Measurements from ENCODE around the gene TESMIN.

The TESMIN gene

DNA sequence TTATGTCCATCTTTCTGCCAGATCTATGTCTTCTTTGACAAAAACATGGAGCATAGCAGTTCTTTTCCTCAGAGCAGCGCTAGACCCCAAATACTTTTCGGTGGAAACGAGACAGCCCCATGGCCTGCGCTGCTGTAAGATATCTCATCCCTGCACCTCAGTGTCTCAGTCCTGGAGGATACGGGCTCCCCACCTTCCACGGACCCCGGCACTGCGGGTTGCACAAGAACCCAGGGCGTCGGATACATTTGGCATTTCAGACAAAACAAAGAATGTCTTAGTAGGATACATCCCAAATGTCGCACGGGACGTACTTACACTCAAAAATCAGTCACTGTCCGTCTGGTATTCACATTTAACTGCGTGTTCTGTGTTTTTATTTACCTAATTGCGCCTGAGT, 76.9 kb downstream of the TESMIN start:
- TF ChIP-seq, protein P1, sequence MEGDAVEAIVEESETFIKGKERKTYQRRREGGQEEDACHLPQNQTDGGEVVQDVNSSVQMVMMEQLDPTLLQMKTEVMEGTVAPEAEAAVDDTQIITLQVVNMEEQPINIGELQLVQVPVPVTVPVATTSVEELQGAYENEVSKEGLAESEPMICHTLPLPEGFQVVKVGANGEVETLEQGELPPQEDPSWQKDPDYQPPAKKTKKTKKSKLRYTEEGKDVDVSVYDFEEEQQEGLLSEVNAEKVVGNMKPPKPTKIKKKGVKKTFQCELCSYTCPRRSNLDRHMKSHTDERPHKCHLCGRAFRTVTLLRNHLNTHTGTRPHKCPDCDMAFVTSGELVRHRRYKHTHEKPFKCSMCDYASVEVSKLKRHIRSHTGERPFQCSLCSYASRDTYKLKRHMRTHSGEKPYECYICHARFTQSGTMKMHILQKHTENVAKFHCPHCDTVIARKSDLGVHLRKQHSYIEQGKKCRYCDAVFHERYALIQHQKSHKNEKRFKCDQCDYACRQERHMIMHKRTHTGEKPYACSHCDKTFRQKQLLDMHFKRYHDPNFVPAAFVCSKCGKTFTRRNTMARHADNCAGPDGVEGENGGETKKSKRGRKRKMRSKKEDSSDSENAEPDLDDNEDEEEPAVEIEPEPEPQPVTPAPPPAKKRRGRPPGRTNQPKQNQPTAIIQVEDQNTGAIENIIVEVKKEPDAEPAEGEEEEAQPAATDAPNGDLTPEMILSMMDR (IDR thresholded peaks at IDR 0.05; ENCODE audit: insufficient read depth, low read depth, low read length, missing control alignments), result no peak
- H3K4me3 ChIP-seq (ENCODE audit: low read depth, low read length), result no peak overlapping the region
- no peak for DNase-seq (ENCODE audit: low read depth)

DNA sequence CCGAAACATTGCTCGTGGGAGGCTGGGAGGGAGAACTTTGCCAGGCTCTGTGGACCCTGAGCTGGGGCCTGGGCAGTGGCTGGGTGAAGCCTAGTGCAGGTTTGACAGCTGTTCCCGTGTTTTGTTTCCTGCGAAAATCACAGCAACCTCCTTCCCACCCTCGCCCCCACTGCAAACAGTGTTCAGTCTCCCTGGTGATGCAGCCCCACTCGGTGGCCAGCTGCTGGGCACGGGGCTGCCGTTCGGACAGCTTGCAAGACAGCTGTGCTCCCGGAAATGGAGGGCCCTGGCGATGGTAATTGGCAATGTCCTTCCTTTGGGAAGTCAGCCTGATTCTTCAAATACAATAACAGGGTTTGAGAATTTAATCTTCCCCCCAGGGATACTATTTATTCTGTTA, 77.3 kb downstream of the TESMIN start:
- H3K4me3 ChIP-seq (ENCODE audit: low read depth, low read length), result no peak overlapping the region
- DNase-seq (ENCODE audit: low read depth), result no peak
- TF ChIP-seq, protein P1 (IDR thresholded peaks at IDR 0.05; ENCODE audit: insufficient read depth, low read depth, low read length, missing control alignments), result no peak

DNA sequence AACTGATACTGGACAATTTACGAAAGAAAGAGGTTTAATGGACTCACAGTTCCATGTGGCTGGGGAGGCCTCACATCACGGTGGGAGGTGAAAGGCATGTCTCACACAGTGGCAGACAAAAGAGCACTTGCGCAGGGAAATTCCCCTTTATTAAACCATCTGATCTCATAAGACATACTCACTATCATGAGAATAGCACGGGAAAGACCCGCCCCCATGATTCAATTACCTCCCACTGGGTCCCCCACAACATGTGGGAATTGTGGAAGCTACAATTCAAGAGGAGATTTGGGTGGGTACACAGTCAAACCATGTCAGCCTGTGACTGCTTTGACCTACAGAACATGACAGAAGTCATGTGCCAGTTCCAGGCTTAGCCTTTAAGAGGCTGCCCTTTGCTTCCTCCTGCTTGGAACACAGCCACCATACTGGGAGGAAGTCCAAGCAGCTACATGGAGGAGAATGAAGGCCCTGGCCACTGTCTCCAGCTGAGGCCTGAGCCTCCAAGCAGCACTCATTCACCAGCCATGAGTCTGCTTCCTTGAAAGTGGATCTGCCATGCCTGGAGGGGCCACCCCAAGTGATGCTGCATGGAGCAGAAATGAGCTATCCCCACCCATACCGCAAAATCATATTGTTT, 77.9 kb downstream of the TESMIN start:
- TF ChIP-seq, protein P1 (IDR thresholded peaks at IDR 0.05; ENCODE audit: insufficient read depth, low read depth, low read length, missing control alignments), result no peak
- no peak for DNase-seq (ENCODE audit: low read depth)
- H3K4me3 ChIP-seq (ENCODE audit: low read depth, low read length), result no peak overlapping the region

DNA sequence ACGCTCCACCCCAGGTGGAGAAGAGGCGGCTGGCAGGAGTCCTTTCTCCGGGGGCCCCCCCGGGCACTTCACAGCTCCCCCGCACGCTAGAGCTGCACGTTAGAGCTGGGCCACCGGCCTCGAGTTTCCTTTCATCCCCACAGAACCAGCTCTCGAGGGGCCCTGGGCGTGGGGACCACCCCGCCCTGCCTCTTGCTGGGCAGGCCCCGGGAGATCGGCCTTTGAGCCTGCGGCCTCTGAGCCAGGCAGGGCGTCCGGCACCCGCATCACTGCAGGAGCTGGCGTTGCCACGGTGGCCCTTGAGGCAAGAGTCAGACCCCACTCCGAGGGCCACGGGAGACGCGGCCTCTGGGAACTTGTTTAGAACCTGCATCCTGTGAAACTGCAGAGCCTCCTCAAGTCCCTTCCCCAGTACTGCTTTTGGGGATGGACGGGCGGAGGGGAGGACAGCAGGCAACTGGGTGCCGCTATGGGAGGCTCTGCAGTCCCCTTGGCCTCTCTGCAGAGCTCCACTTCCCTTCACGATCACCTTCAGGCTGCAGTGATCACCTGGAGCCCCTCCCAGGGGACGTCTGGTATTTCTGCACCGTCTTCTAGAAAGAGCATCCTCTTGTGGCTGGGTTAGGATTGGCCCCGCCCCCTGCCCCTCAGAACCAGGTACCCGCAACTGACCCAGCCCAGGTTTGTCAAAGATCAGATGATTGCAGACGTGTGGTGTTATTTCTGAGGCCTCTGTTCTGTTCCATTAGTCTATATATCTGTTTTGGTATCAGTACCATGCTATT, 80.9 kb downstream of the TESMIN start:
- no peak overlapping the region for H3K4me3 ChIP-seq (ENCODE audit: low read depth, low read length)
- no peak for DNase-seq (ENCODE audit: low read depth)
- TF ChIP-seq, protein P1 (IDR thresholded peaks at IDR 0.05; ENCODE audit: insufficient read depth, low read depth, low read length, missing control alignments), result no peak

DNA sequence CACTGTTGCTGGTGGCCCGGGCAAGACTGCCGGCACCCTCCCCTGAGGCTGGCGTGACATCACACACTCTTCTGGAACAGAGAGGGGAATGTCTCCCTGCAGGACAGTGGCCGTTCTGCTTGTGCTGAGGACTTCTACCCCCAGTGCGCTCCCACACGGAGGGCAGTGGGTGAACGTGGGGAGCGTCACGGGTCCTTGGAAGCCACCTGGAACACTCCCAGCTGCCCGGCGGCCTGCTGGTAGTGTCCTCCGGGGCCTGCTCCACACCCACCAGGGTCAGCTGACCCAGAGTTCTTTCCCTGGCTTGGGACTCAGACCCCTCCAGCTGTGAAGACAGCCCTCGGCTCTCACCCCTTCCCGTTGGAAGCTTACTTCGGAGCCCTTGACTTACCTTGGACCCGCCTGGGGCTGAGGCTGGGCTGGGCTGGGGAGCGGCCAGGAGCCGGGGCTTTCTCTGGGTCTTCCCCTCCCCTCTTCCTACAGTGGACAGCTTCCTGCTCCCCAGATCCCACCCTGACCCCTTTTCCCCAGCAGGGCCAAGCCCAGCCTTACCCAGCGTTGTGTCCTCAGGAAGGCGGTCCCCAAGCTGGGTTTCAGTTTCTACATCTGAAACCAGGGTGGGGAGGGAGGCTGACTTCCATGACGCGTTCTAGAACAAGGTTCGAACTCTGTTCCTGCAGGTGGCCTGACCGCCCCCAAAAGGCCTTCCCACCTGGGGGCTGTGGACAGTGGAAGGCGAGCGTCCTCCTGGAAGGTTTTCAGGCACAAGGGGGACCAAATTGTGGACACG, 81.8 kb downstream of the TESMIN start:
- no peak overlapping the region for H3K4me3 ChIP-seq (ENCODE audit: low read depth, low read length)
- no peak for DNase-seq (ENCODE audit: low read depth)
- TF ChIP-seq, protein P1 (IDR thresholded peaks at IDR 0.05; ENCODE audit: insufficient read depth, low read depth, low read length, missing control alignments), result no peak

DNA sequence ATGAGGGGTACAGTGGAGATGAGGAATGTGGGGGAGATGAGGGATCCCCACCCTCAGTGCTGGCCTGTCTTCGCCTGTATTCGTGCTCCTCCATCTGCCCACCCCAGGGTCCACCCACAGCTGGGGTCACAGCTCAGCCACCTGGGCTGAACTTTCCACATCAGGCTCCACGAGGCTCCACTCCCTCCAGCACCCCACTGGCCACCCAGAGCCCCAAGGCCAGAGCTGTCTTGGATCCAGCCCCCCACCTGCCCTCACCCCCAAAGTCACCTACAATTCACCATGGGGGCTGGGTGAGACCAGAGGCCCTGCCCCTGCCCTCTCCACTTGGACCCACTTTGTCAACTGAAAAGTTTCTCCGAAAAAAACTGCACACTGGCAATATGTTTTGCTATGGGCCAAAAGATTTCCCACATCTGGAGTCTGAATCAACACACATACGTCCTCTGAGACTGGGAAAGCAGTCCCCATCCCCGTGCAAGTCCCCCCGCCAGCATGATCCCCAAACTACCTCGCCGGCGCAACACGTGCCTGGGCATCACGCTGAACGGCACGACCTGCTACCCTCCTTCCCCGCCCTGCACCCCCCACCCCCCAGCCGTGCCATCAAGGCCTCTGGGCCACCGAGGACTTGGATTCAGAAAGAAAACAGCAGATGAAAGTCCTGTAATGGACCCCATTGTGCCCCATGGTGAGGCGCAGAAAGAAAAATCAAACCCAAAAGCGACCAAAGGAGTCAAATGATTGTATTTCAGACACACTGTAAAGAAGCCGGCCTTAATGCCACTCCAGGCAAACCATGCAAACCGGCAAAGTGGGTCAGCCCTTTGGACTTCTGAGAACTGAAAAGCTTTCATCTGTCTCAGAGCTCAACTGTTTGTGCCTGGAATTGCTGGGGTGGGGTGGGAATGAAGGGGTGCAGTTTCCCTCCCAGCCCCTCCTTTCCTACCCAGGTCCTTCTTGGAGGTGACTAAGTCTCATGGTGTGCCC, 83.5 kb downstream of the TESMIN start:
- no peak for DNase-seq (ENCODE audit: low read depth)
- TF ChIP-seq, protein P1 (IDR thresholded peaks at IDR 0.05; ENCODE audit: insufficient read depth, low read depth, low read length, missing control alignments), result no peak
- H3K4me3 ChIP-seq (ENCODE audit: low read depth, low read length), result no peak overlapping the region
